Measurements from ENCODE around the gene OXCT1.
A peak's percentile ranks its signal among the peaks of the same experiment; 100 is the strongest.

The OXCT1 gene

GRCh38 chr5:41772785-41773442 lies 97.3 kb downstream of the OXCT1 start:
- Mint-ChIP-seq H3K4me3 (no peak overlapping the region), H3K27ac (peak overlapping the region in 1 of 2 donors; percentile 51), H3K9me3 (no peaks in the 10 kb centered on the region), H3K4me1 (ENCODE audit: low read depth in 2 of 2) (peaks cover 12 to 28% of the 10 kb centered on the region in 2 donors), H3K27me3 (no peaks in the 10 kb centered on the region), H3K36me3 (ENCODE audit: insufficient read depth) (no peaks in the 10 kb centered on the region)
- DNase-seq (no peak), ATAC-seq (replicated peaks) (no peak)

DNA sequence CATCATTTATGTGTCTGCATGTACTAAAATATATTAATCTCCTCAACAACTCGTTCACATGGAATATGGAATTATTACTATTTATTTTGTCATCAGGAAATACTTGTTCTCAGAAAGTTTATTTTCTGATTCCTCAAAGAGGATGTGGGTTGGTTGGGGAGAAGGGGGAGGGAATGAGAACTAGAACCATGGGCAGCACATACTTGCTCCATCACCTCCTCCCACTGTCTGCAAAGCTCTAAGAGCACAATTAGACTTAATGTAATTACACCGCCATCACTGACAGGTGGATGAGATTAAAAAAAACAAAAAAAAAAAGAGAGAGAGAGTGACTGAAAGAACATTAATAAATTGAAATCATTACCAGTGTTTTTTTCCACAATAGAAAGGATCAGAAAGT lies 98.2 kb downstream of the OXCT1 start:
- Mint-ChIP-seq H3K4me3 (no peak overlapping the region), H3K27ac (peak overlapping the region in 1 of 2 donors; percentile 77), H3K36me3 (ENCODE audit: insufficient read depth) (no peaks in the 10 kb centered on the region), H3K27me3 (no peaks in the 10 kb centered on the region), H3K4me1 (ENCODE audit: low read depth in 2 of 2) (peaks cover 12 to 28% of the 10 kb centered on the region in 2 donors), H3K9me3 (no peaks in the 10 kb centered on the region)
- ATAC-seq (replicated peaks) = no peak
- no peak for DNase-seq

DNA sequence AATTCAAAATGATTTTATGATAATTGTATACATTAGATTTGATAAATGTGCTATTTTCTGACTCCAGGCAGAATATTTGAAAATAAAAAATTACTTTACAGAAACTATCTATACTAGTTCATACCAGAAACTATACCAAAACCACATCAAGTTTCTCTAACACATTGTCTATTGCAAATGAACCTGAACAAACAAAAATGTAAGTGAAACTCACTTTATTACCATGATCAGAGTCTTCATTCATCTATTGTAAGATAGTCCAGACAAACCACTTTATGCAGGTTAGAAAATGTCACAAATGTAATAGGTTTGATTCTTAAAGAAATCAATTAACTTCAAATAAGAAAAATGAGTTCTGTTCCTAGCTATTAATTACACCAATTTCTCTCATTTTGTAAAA lies 99.4 kb downstream of the OXCT1 start:
- no peak for ATAC-seq (replicated peaks)
- H3K27ac Mint-ChIP-seq = peak overlapping the region in 1 of 2 donors; percentile 36

DNA sequence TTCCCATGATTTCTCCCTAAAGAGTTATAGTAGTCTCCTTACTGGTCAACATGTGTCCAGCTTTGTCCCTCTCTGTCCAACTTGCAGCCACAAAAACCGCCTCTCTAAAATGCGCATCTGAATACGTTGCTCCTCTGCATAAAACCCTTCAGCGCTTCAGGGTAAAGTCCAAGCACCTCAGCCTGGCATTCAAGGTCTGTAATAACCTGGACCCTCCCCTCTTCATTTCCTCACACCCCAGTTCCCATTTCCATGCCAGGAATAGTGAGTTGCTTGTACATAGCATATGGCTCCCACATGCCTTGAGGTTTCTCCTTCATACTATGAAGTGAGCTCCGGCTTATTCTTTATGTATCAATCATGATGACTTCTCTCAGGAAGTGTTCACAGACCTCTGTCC lies 101.5 kb downstream of the OXCT1 start:
- DNase-seq (no peak), ATAC-seq (replicated peaks) (no peak)
- Mint-ChIP-seq H3K4me1 (ENCODE audit: low read depth in 2 of 2) (peaks cover 15 to 19% of the 10 kb centered on the region in 2 donors), H3K36me3 (ENCODE audit: insufficient read depth) (no peaks in the 10 kb centered on the region), H3K27ac (no peak overlapping the region), H3K9me3 (no peaks in the 10 kb centered on the region), H3K4me3 (no peak overlapping the region), H3K27me3 (no peaks in the 10 kb centered on the region)

More for the DNA sequence above, 99.4 kb downstream of the OXCT1 start:
- Mint-ChIP-seq H3K4me3 (no peak overlapping the region), H3K27me3 (no peaks in the 10 kb centered on the region), H3K36me3 (ENCODE audit: insufficient read depth) (no peaks in the 10 kb centered on the region), H3K4me1 (ENCODE audit: low read depth in 2 of 2) (peaks cover 12 to 28% of the 10 kb centered on the region in 2 donors), H3K9me3 (no peaks in the 10 kb centered on the region)
- DNase-seq = no peak

- Mint-ChIP-seq H3K4me3 (no peak overlapping the region), H3K27ac (peak overlapping the region in 1 of 2 donors; percentile 46), H3K36me3 (ENCODE audit: insufficient read depth) (peaks cover 11% of the 10 kb centered on the region), H3K4me1 (ENCODE audit: low read depth in 2 of 2) (peaks cover 7 to 17% of the 10 kb centered on the region in 2 donors), H3K9me3 (no peaks in the 10 kb centered on the region), H3K27me3 (no peaks in the 10 kb centered on the region)
- DNase-seq (no peak), ATAC-seq (replicated peaks) (no peak)
These were observed 105.6 kb downstream of the OXCT1 start for GRCh38 chr5:41764650-41765049.

GRCh38 chr5:41763574-41763973 lies 106.7 kb downstream of the OXCT1 start:
- Mint-ChIP-seq H3K27ac (no peak overlapping the region), H3K9me3 (no peaks in the 10 kb centered on the region), H3K36me3 (ENCODE audit: insufficient read depth) (peaks cover 12% of the 10 kb centered on the region), H3K4me1 (ENCODE audit: low read depth in 2 of 2) (peaks cover 3 to 12% of the 10 kb centered on the region in 2 donors), H3K4me3 (no peak overlapping the region), H3K27me3 (no peaks in the 10 kb centered on the region)
- ATAC-seq (replicated peaks) (no peak), DNase-seq (no peak)

DNA sequence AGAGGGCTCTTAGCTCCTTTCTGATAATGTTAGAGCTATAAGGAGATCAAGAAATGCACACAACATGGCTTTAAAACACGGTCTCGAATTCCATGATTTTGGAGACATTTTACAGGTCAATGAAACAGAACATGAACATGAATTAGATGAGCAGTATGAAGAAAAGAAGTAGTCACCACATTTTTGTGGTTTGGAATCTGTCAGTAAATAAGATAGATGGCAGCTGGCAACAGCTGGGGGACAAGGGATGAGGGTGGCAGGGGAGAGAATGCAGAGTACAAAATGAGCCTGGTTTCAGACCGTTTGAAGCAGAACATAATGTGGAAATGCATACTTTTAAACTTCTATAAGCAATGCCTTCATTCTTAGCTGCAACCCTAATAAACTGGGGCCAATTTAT lies 107.1 kb downstream of the OXCT1 start:
- no peak overlapping the region for H3K27ac Mint-ChIP-seq
- DNase-seq = no peak
- peaks cover 3 to 10% of the 10 kb centered on the region in 2 donors for H3K4me1 Mint-ChIP-seq (ENCODE audit: low read depth in 2 of 2)
- ATAC-seq (replicated peaks) = no peak
- peaks cover 13% of the 10 kb centered on the region for H3K36me3 Mint-ChIP-seq (ENCODE audit: insufficient read depth)
- no peaks in the 10 kb centered on the region for H3K27me3 Mint-ChIP-seq
- H3K9me3 Mint-ChIP-seq = no peaks in the 10 kb centered on the region
- no peak overlapping the region for H3K4me3 Mint-ChIP-seq

DNA sequence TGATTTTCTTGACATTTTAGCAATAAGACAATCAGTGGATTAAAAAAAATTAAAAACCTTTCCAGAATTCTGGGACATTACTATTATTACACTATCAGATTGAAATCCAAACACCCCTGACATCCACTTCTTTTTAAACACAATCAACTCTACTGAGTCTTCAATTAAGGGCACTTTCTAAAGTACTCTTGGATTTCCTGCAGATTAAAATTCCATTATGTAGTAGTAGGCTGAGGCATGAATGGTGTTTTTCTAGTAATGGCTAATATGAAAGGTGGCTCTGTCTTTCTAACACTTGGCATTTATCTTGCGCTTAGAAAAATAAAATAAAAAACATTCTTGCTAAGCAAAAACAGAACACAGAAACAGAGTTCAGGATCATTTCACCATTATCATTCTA lies 107.8 kb downstream of the OXCT1 start:
- no peaks in the 10 kb centered on the region for H3K27me3 Mint-ChIP-seq
- DNase-seq (no peak), ATAC-seq (replicated peaks) (no peak)
- H3K36me3 Mint-ChIP-seq (ENCODE audit: insufficient read depth) = peaks cover 19% of the 10 kb centered on the region
- H3K4me1 Mint-ChIP-seq (ENCODE audit: low read depth in 2 of 2) = peaks cover 4 to 16% of the 10 kb centered on the region in 2 donors
- H3K4me3 Mint-ChIP-seq = no peak overlapping the region
- peak overlapping the region in 1 of 2 donors; percentile 11 for H3K27ac Mint-ChIP-seq
- no peaks in the 10 kb centered on the region for H3K9me3 Mint-ChIP-seq

- H3K27ac Mint-ChIP-seq = no peak overlapping the region
- H3K27me3 Mint-ChIP-seq = no peaks in the 10 kb centered on the region
- H3K9me3 Mint-ChIP-seq = no peaks in the 10 kb centered on the region
- H3K4me3 Mint-ChIP-seq = no peak overlapping the region
- H3K4me1 Mint-ChIP-seq (ENCODE audit: low read depth in 2 of 2) = peaks cover 6 to 20% of the 10 kb centered on the region in 2 donors
- ATAC-seq (replicated peaks) (no peak), DNase-seq (no peak)
- peaks cover 21% of the 10 kb centered on the region for H3K36me3 Mint-ChIP-seq (ENCODE audit: insufficient read depth)
These were observed 108.6 kb downstream of the OXCT1 start for GRCh38 chr5:41761663-41762062.

GRCh38 chr5:41755705-41756104 lies 114.5 kb downstream of the OXCT1 start:
- DNase-seq (no peak), ATAC-seq (replicated peaks) (no peak)
- no peaks in the 10 kb centered on the region for H3K9me3 Mint-ChIP-seq
- H3K4me3 Mint-ChIP-seq = no peak overlapping the region
- H3K27ac Mint-ChIP-seq = no peak overlapping the region
- H3K27me3 Mint-ChIP-seq = no peaks in the 10 kb centered on the region
- H3K4me1 Mint-ChIP-seq (ENCODE audit: low read depth in 2 of 2) = peaks cover 10 to 15% of the 10 kb centered on the region in 2 donors
- peaks cover 17% of the 10 kb centered on the region for H3K36me3 Mint-ChIP-seq (ENCODE audit: insufficient read depth)

DNA sequence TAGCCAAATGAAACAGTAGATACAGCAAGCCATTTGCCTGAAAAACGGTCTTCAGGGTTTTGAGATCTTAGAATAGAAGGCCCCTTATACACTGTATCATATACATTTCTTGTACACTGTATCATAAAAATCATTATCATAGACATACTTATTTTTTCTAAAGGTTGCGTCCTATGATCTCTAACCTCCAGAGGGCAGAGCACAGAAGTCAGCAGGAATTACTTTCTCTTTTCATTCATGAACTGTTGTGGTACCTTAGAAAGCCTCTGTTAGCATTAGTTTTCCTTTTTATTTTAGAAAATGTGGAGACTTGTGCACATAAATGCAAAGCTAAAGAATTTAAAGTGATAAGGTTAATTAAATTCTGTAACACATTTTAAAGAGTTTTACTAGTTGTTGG lies 115.4 kb downstream of the OXCT1 start:
- Mint-ChIP-seq H3K4me3 (no peak overlapping the region), H3K9me3 (no peaks in the 10 kb centered on the region), H3K4me1 (ENCODE audit: low read depth in 2 of 2) (peaks cover 10 to 15% of the 10 kb centered on the region in 2 donors), H3K36me3 (ENCODE audit: insufficient read depth) (peaks cover 12% of the 10 kb centered on the region), H3K27me3 (no peaks in the 10 kb centered on the region), H3K27ac (no peak overlapping the region)
- no peak for ATAC-seq (replicated peaks)
- no peak for DNase-seq

DNA sequence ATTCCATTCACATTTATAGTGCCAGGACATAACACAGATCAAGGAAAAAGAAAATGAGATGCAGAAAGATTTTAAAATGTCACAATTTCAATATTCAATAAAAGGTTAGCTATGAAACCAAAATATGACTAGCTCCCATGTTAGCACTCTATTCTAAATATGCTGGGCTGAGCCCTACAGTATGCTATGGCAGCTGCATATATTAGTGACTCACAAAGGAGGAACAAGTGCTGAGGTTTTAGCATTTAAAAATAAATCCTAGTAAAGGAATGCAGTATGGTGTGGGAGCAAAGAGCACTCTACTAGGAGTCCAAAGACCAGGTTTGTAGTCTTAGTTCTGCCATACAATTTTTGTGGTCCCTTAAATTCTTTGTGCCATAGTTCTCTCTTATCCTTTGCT lies 118.4 kb downstream of the OXCT1 start:
- Mint-ChIP-seq H3K4me3 (no peak overlapping the region), H3K4me1 (ENCODE audit: low read depth in 2 of 2) (peaks cover 3 to 8% of the 10 kb centered on the region in 2 donors), H3K36me3 (ENCODE audit: insufficient read depth) (no peaks in the 10 kb centered on the region), H3K27me3 (no peaks in the 10 kb centered on the region), H3K27ac (no peak overlapping the region), H3K9me3 (no peaks in the 10 kb centered on the region)
- ATAC-seq (replicated peaks) = no peak
- no peak for DNase-seq

DNA sequence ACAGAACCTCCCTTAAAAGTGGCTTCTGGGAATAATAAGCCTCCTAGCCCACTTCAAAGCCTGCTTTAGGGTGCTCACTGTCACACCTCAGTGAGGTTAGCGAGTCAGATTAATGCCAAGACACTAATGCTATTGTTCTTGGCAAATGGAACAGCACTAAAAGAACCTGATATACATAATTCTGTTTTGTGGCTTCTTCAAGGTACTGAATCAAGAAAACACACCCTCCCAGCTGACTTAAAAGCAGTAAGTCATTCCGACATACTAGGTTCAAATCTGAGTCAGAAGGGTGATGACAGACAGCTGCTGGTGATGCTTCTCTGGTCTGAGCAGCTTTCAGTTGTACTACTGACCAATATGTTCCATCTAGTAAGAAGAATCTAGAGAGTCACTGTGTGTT lies 121.6 kb downstream of the OXCT1 start:
- DNase-seq (no peak), ATAC-seq (replicated peaks) (no peak)
- Mint-ChIP-seq H3K4me1 (ENCODE audit: low read depth in 2 of 2) (peaks cover 3% of the 10 kb centered on the region in 2 donors), H3K27ac (no peak overlapping the region), H3K36me3 (ENCODE audit: insufficient read depth) (peaks cover 12% of the 10 kb centered on the region), H3K4me3 (no peak overlapping the region), H3K27me3 (no peaks in the 10 kb centered on the region), H3K9me3 (no peaks in the 10 kb centered on the region)

GRCh38 chr5:41747708-41748107 lies 122.5 kb downstream of the OXCT1 start:
- H3K36me3 Mint-ChIP-seq (ENCODE audit: insufficient read depth) = peaks cover 12% of the 10 kb centered on the region
- H3K27ac Mint-ChIP-seq = no peak overlapping the region
- H3K27me3 Mint-ChIP-seq = no peaks in the 10 kb centered on the region
- no peaks in the 10 kb centered on the region for H3K9me3 Mint-ChIP-seq
- no peak overlapping the region for H3K4me3 Mint-ChIP-seq
- DNase-seq (no peak), ATAC-seq (replicated peaks) (no peak)
- H3K4me1 Mint-ChIP-seq (ENCODE audit: low read depth in 2 of 2) = peaks cover 0 to 3% of the 10 kb centered on the region in 2 donors
